Ovary (tissue), 9 donors: ENCODE measurements around the gene WSB1. TPM values are rescaled to one million over a fixed set of nuclear protein-coding genes. Genes with fewer than 3 reads are reported as not detected.

Experiments used
- DNase-seq, 5 donors: peaks; one replicate each; pipeline ENCODE4 v3.0.0-alpha.2; 2019 to 2020
- H3K27ac ChIP-seq, 2 donors: fragments of 200-600 bp; one replicate each; pipeline versions ENCODE4 v1.5.1 to v1.8.0; 2019 to 2022
- H3K27me3 ChIP-seq: fragments of 200-600 bp; one replicate; pipeline ENCODE4 v1.8.0; 2022
- H3K36me3 ChIP-seq: fragments of 200-600 bp; sonication (generic); one replicate; pipeline ENCODE4 v1.5.1; 2019
- H3K4me1 ChIP-seq: one replicate; pipeline ENCODE4 v1.8.1; 2013; ENCODE audit warnings: mild to moderate bottlenecking, moderate library complexity; ENCODE audit not compliant: insufficient read depth
- H3K4me3 ChIP-seq: fragments of 200-600 bp; sonication (generic); one replicate; pipeline ENCODE4 v1.5.1; 2017
- H3K9me3 ChIP-seq, 2 donors: fragments of 200-600 bp in 1 of 2; sonication (generic) in 1 of 2; one replicate each; pipeline versions ENCODE4 v1.5.1 to v1.8.1; 2013 to 2019; ENCODE audit warnings: mild to moderate bottlenecking in 1 of 2, moderate library complexity in 1 of 2
- EP300 ChIP-seq: sonication (generic); formaldehyde crosslinking; IDR thresholded peaks from one replicate; pipeline ENCODE4 v1.6.1; 2017; ENCODE audit warnings: antibody characterized with exemption
- POLR2A ChIP-seq: fragments of 450-650 bp; IDR thresholded peaks from one replicate; pipeline ENCODE4 v1.6.1; 2017; ENCODE audit warnings: antibody characterized with exemption, mild to moderate bottlenecking, moderate library complexity
- WGBS, 3 donors: extraction: QIAGEN DNeasy Blood & Tissue Kit in 1 of 3; methylation state at CpG; one replicate each; pipeline versions ENCODE4 v1.1.5 to v1.1.7; 2013 to 2017; 5-methylcytosine and 5-hydroxymethylcytosine counted together
- intact Hi-C, 4 donors: fragments of 100-400 bp; cut with DNase I; formaldehyde crosslinking; loops; one replicate each; pipeline versions ENCODE4 v1.11.0 to v1.15.1; 2022 to 2023
- polyA plus RNA-seq, 2 donors: library from polyadenylated mRNA; stranded (reverse); fragments of 200-250 nt in 1 of 2; fragments of 350-450 nt in 1 of 2; fragmentation: Illumina TruSeq in 1 of 2; extraction: RNeasy Lipid Tissue Mini Kit (QIAGEN cat#74804) in 1 of 2; gene quantifications; one replicate each; pipeline ENCODE4 v1.2.3, GENCODE V29; 2013 to 2014
- total RNA-seq, 7 donors: library from RNA; depleted of rRNA in 2 of 7; stranded (reverse); fragments of >200 nt in 2 of 7; fragmentation: NEBNext Ultra II Directional in 3 of 7; extraction: Animal tissue kit (Norgen Biotek cat#: 25700) in 3 of 7; gene quantifications; one replicate each; pipeline versions ENCODE4 v1.1.0 to v1.2.4, GENCODE V29; 2016 to 2023
- TF ChIP-seq, protein P1 (sequence below), 3 donors: fragments of 450-650 bp in 2 of 3; fragments of 200-600 bp in 1 of 3; IDR thresholded peaks; one replicate each; pipeline versions ENCODE4 v1.5.1 to v1.8.0; 2016 to 2022; ENCODE audit warnings: antibody characterized with exemption in 3 of 3, mild to moderate bottlenecking in 1 of 3
- donor health status: DM: no; HTN: no; CAD: no; lungs with moderate emphysema.
- donor health status: DM: no; HTN: no; CAD: no.
- donor health status: Bipolar disorder and iron deficiency.
- donor health status: DM: yes; HTN: yes; CAD: no.
- donor health status: DM: no; HTN: no; CAD: no.
- donor health status: DM: yes; HTN: yes; CAD: no.

WSB1 gene
- total and polyA plus RNA-seq, 9 donors = 88.9 to 214 (median 168) TPM

DNA sequence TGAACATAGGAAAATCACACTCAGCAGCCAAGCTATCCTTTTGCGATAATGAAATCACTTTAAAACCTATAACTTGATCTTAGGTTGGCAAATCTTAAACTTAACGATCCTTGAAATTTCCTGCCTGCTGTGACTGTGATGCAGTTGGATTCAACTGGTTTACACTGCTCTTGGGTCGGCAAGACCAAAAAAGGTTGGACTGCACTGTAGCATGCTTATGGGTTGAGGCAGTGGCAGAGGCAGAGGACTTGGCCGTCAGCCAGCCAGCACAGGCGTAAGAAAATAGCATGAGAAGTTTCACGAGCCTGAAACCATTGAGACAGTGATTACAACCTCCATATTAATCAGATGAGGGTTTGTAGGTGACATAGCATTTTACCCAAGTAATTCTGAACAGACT lies 21.4 kb downstream of the WSB1 start:
- DNase-seq = peak; percentile 67 to 85 (median 75)
- Histone ChIP-seq H3K4me1 (peaks cover 3% of the 10 kb centered on the region), H3K4me3 (no peak overlapping the region), H3K9me3 (no peaks in the 10 kb centered on the region), H3K36me3 (no peaks in the 10 kb centered on the region), H3K27ac (peak overlapping the region in 1 of 2 donors; percentile 20), H3K27me3 (no peaks in the 10 kb centered on the region)
- intact Hi-C loops = no loop called here
- no peak for TF ChIP-seq POLR2A
- no peak for TF ChIP-seq EP300
- TF ChIP-seq, protein P1, sequence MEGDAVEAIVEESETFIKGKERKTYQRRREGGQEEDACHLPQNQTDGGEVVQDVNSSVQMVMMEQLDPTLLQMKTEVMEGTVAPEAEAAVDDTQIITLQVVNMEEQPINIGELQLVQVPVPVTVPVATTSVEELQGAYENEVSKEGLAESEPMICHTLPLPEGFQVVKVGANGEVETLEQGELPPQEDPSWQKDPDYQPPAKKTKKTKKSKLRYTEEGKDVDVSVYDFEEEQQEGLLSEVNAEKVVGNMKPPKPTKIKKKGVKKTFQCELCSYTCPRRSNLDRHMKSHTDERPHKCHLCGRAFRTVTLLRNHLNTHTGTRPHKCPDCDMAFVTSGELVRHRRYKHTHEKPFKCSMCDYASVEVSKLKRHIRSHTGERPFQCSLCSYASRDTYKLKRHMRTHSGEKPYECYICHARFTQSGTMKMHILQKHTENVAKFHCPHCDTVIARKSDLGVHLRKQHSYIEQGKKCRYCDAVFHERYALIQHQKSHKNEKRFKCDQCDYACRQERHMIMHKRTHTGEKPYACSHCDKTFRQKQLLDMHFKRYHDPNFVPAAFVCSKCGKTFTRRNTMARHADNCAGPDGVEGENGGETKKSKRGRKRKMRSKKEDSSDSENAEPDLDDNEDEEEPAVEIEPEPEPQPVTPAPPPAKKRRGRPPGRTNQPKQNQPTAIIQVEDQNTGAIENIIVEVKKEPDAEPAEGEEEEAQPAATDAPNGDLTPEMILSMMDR (IDR thresholded peaks at IDR 0.05) = no peak
- WGBS, 3 donors = 23 to 27% (median 24%) methylated on average over 6 of the region's 6 CpGs

DNA sequence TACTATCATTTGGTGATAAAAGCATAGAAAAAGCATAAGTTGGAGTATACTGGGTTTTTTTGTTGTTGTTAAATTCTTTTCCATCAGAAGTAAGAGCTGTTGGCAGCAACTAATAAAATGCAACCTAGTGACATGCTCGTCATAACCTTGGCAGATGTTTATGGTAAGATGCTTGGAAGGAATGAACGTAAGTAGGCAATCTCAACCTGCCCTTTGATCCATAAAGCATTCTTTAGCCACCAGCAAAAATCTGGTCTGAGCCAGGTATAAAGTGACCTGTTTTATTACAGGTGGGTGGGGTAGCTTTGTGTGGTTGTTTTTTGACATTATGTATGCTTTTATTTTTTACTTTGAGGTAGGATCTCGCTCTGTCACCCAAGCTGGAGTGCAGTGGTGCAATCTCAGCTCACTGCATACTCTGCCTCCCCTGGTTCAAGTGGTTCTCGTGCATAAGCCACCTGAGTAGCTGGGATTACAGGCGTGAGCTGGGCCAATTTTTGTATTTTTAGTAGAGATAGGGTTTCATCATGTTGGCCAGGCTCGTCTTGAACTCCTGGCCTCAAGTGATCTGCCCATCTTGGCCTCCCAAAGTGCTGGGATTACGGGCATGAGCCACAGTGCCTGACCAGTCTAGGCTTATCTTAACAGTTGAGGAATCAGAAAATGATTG lies 22.0 kb downstream of the WSB1 start:
- Histone ChIP-seq H3K4me3 (no peak overlapping the region), H3K4me1 (peaks cover 3% of the 10 kb centered on the region), H3K9me3 (no peaks in the 10 kb centered on the region), H3K27ac (no peak overlapping the region), H3K27me3 (no peaks in the 10 kb centered on the region), H3K36me3 (no peaks in the 10 kb centered on the region)
- intact Hi-C loops = no loop called here
- 81 to 88% (median 82%) methylated on average over 7 of the region's 7 CpGs for WGBS, 3 donors
- TF ChIP-seq EP300 = no peak
- no peak for TF ChIP-seq POLR2A
- TF ChIP-seq, protein P1 (IDR thresholded peaks at IDR 0.05) = no peak
- no peak for DNase-seq

DNA sequence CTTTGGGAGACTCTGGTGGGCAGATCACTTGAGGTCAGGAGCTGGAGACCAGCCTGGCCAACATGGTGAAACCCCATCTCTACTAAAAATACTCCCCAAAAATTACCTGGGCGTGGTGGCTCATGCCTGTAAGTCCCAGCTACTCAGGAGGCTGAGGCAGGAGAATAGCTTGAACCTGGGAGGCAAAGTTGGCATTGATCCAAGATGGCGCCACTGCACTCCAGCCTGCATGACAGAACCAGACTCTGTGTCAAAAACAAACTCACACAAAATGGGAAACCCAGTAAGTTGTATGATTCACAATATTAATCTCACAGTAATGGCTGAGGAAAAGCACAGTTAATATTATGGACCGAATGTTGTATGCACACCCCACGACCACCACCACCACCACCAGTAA lies 24.3 kb downstream of the WSB1 start:
- intact Hi-C loops = no loop called here
- no peak for DNase-seq
- no peaks in the 10 kb centered on the region for H3K27me3 ChIP-seq
- H3K36me3 ChIP-seq = no peaks in the 10 kb centered on the region
- no peak overlapping the region for H3K4me3 ChIP-seq
- no peak for TF ChIP-seq POLR2A
- no peak for TF ChIP-seq EP300
- TF ChIP-seq, protein P1 (IDR thresholded peaks at IDR 0.05) = no peak
- no peaks in the 10 kb centered on the region for H3K9me3 ChIP-seq
- H3K4me1 ChIP-seq = peaks cover 3% of the 10 kb centered on the region
- no peak overlapping the region for H3K27ac ChIP-seq
- 79 to 84% (median 83%) methylated on average over 4 of the region's 4 CpGs for WGBS, 3 donors

DNA sequence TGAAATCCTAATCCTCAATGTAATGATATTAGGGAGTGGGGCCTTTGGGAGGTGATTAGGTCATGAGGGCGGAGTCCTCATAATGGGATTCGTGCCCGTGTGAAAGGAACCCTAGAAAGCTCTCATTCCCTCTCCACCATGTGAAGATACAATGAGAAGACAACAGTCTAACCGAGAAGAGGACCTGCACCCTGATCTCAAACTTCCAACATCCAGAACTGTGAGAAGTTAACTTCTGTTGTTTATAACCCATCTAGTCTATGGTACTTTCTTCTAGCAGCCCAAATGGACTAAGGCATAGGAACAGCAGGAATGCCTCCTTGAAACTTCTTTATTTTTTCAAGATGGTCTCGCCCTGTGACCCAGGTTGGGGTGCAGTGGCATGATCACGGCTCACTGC lies 24.7 kb downstream of the WSB1 start:
- Histone ChIP-seq H3K27ac (no peak overlapping the region), H3K4me3 (no peak overlapping the region), H3K4me1 (peaks cover 5% of the 10 kb centered on the region), H3K9me3 (no peaks in the 10 kb centered on the region), H3K36me3 (no peaks in the 10 kb centered on the region), H3K27me3 (no peaks in the 10 kb centered on the region)
- DNase-seq = no peak
- WGBS, 3 donors = 90 to 93% (median 91%) methylated on average over 6 of the region's 6 CpGs
- TF ChIP-seq EP300 = no peak
- TF ChIP-seq, protein P1 (IDR thresholded peaks at IDR 0.05) = no peak
- TF ChIP-seq POLR2A = no peak
- intact Hi-C loops = no loop called here
